ENCODE data around the gene DDX10. TPM values are rescaled to one million over a fixed set of nuclear protein-coding genes. Genes with fewer than 3 reads are reported as not detected.
"Not testable (repeated sequence)": the region's sequence is repeated elsewhere in the genome, so short reads cannot be mapped to it uniquely, and the experiment has no call there.

DDX10 gene
- polyA plus RNA-seq, 1 of the 3 experiments (the other 2 are of a cell fraction) = 35.8 TPM

- Histone ChIP-seq H3K4me2 (no peak overlapping the region), H3K9ac (no peak overlapping the region), H3K4me3 (ENCODE audit: low read depth in 2 of 2, low read length in 1 of 2) (no peak overlapping the region), H3K79me2 (ENCODE audit: insufficient read depth) (peaks cover 10% of the 10 kb centered on the region; the same call in 1 of the 2 replicates), H4K20me1 (ENCODE audit: insufficient read depth) (no peaks in the 10 kb centered on the region), H3K9me2 (no peaks in the 10 kb centered on the region), H3K27me3 (ENCODE audit: insufficient read depth) (no peaks in the 10 kb centered on the region), H3K27ac (ENCODE audit: low read depth in 2 of 2, low read length in 1 of 2) (no peak overlapping the region), H3K36me3 (replicated peaks in 1 of 2; ENCODE audit: control insufficient read depth in 1 of 2, insufficient read depth in 2 of 2, low read length in 1 of 2) (peaks cover 0 to 5% of the 10 kb centered on the region in 2 experiments), H3F3A (replicated peaks; ENCODE audit: insufficient read depth) (peaks cover 4% of the 10 kb centered on the region), H3K4me1 (ENCODE audit: control insufficient read depth in 1 of 2, insufficient read depth in 2 of 2, low read depth in 1 of 2, low read length in 1 of 2) (peaks cover 0 to 6% of the 10 kb centered on the region in 2 experiments; a peak in 2 of 4 replicates), H3K9me3 (no peaks in the 10 kb centered on the region), H2AFZ (ENCODE audit: low read depth) (no peak overlapping the region)
- CTCF ChIA-PET = no interaction called here
- WGBS (ENCODE audit: low lambda C conversion rate) = 94% methylated on average over 1 of the region's 1 CpG
- TF ChIP-seq PBX3 (IDR thresholded peaks at IDR 0.05) (no peak), USF1 (IDR thresholded peaks at IDR 0.05; ENCODE audit: borderline replicate concordance, low read depth) (no peak), EZH2phosphoT487 (IDR thresholded peaks at IDR 0.05; ENCODE audit: borderline replicate concordance, low read depth) (no peak), SMC3 (IDR thresholded peaks at IDR 0.05; ENCODE audit: low read depth, low read length) (no peak), JUND (IDR thresholded peaks at IDR 0.05) (no peak), SIN3A (IDR thresholded peaks at IDR 0.05; ENCODE audit: borderline replicate concordance, low read depth, low read length) (no peak), GABPA (IDR thresholded peaks at IDR 0.05; ENCODE audit: low read depth) (no peak), FOXJ3 (CRISPR knock-in tag; IDR thresholded peaks at IDR 0.05) (no peak), TCF12 (IDR thresholded peaks at IDR 0.05) (no peak), POLR2AphosphoS5 (IDR thresholded peaks at IDR 0.05; ENCODE audit: low read depth, low read length) (no peak), TEAD4 (IDR thresholded peaks at IDR 0.05; ENCODE audit: borderline replicate concordance, insufficient read depth) (no peak), RCOR1 (IDR thresholded peaks at IDR 0.05; ENCODE audit: low read length) (no peak), GATA2 (CRISPR knock-in tag; IDR thresholded peaks at IDR 0.05) (no peak)
- no peak for DNase-seq
- POLR2A ChIA-PET = no interaction called here
These were observed 110.5 kb downstream of the DDX10 start for GRCh38 chr11:108775324-108775723.

- peaks cover 0 to 13% of the 10 kb centered on the region in 2 experiments; a peak in 2 of 4 replicates for H3K4me1 ChIP-seq (ENCODE audit: control insufficient read depth in 1 of 2, insufficient read depth in 2 of 2, low read depth in 1 of 2, low read length in 1 of 2)
- H3K36me3 ChIP-seq (replicated peaks in 1 of 2; ENCODE audit: control insufficient read depth in 1 of 2, insufficient read depth in 2 of 2, low read length in 1 of 2); H3K27me3 ChIP-seq (ENCODE audit: insufficient read depth); POLR2A ChIA-PET; H3K27ac ChIP-seq (ENCODE audit: low read depth in 2 of 2, low read length in 1 of 2); H2AFZ ChIP-seq (ENCODE audit: low read depth); H3K79me2 ChIP-seq (ENCODE audit: insufficient read depth); H4K20me1 ChIP-seq (ENCODE audit: insufficient read depth); H3K9ac ChIP-seq; CTCF ChIA-PET; H3K4me2 ChIP-seq; H3K9me2 ChIP-seq; H3K4me3 ChIP-seq (ENCODE audit: low read depth in 2 of 2, low read length in 1 of 2); DNase-seq; H3K9me3 ChIP-seq; H3F3A ChIP-seq (replicated peaks; ENCODE audit: insufficient read depth): not testable (repeated sequence)
- WGBS (ENCODE audit: low lambda C conversion rate) = 94% methylated on average over 4 of the region's 4 CpGs
These were observed 114.3 kb downstream of the DDX10 start for GRCh38 chr11:108779147-108779546.

Measured in SK-N-SH (cell line).